Skeletal muscle tissue (tissue), 4 donors: ENCODE results near the gene CIAO2A. TPM values are rescaled to one million over a fixed set of nuclear protein-coding genes. Genes with fewer than 3 reads are reported as not detected.
"Not testable (repeated sequence)": the region's sequence is repeated elsewhere in the genome, so short reads cannot be mapped to it uniquely, and the experiment has no call there.

Experiments used
- H3K27ac ChIP-seq: one replicate; pipeline ENCODE4 v1.7.0; 2013; ENCODE audit warnings: mild to moderate bottlenecking, low read depth, low read length, inconsistent platforms
- H3K27me3 ChIP-seq, 3 donors: one replicate each; pipeline ENCODE4 v1.7.0; 2013; ENCODE audit warnings: low read length in 3 of 3; ENCODE audit not compliant: control insufficient read depth in 3 of 3, insufficient read depth in 3 of 3
- H3K36me3 ChIP-seq, 3 donors: one replicate each; pipeline ENCODE4 v1.7.0; 2013; ENCODE audit warnings: low read length in 3 of 3; ENCODE audit not compliant: control insufficient read depth in 3 of 3, insufficient read depth in 3 of 3
- H3K4me1 ChIP-seq, 3 donors: one replicate each; pipeline ENCODE4 v1.7.0; 2013; ENCODE audit warnings: low read length in 3 of 3, mild to moderate bottlenecking in 3 of 3; ENCODE audit not compliant: control insufficient read depth in 3 of 3, insufficient read depth in 3 of 3
- H3K4me3 ChIP-seq, 3 donors: one replicate each; pipeline ENCODE4 v1.7.0; 2013; ENCODE audit warnings: low read length in 3 of 3
- H3K9ac ChIP-seq, 3 donors: one replicate each; pipeline ENCODE4 v1.7.0; 2013; ENCODE audit warnings: low read length in 3 of 3, mild to moderate bottlenecking in 3 of 3, moderate library complexity in 2 of 3, low read depth in 1 of 3
- H3K9me3 ChIP-seq, 3 donors: one replicate each; pipeline ENCODE4 v1.7.0; 2013; ENCODE audit warnings: low read length in 3 of 3; ENCODE audit not compliant: control insufficient read depth in 3 of 3
- total RNA-seq: library from RNA; depleted of rRNA; stranded (reverse); fragments of >200 nt; gene quantifications from one replicate; pipeline ENCODE4 v1.2.3, GENCODE V29; 2014
- donor health status: Osteomylitis.

Gene CIAO2A
- total RNA-seq, 1 donor from 2014 or later: 54.8 TPM

DNA sequence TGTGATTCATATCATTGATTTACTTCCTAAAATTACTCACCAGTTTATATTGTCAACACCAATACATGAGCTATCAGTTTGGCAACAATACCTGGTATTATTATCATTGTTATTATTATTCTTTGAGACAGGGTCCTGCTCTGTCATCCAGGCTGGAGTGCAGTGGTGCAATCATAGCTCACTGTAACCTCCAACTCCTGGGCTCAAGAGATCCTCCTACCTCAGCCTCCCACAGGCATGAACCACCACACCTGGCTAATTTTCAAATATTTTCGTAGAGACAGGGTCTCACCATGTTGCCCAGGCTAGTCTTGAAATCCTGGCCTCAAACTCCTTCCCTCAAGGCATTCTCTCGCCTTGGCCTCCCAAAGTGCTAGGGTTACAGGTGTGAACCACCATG lies 20.1 kb downstream of the CIAO2A start:
- Histone ChIP-seq H3K36me3 (peaks cover 9 to 15% (median 9%) of the 10 kb centered on the region in 3 donors), H3K4me1 (peaks cover 9 to 20% (median 11%) of the 10 kb centered on the region in 3 donors)
- H3K27ac ChIP-seq: not testable (repeated sequence)

DNA sequence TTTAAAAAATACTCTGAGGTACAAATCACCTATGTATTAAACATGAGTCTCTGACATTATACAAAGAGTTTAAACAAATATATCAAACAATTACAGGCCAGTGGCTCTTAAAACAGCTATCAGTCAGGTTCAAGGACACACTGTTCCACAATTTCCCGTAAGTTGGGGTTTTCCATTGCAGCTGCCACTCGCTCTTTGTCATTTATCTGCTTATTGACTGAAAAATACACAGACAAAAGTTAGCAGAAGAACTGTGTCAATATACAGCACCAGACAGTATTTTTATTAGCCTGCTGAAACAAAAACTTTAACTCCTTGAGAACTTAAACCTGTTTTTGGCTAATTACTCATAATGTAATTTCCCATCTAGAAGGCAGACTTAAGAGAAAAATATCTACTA lies 20.8 kb downstream of the CIAO2A start:
- Histone ChIP-seq H3K27me3 (no peaks in the 10 kb centered on the region), H3K36me3 (peaks cover 9 to 15% (median 9%) of the 10 kb centered on the region in 3 donors), H3K9me3 (no peaks in the 10 kb centered on the region), H3K4me1 (peaks cover 11 to 23% (median 17%) of the 10 kb centered on the region in 3 donors), H3K27ac (no peak overlapping the region), H3K9ac (no peak overlapping the region), H3K4me3 (no peak overlapping the region)

More for the DNA sequence above, 20.1 kb downstream of the CIAO2A start:
- H3K9ac ChIP-seq, H3K9me3 ChIP-seq, H3K27me3 ChIP-seq, H3K4me3 ChIP-seq: not testable (repeated sequence)

GRCh38 chr15:64071931-64072765 lies 21.5 kb downstream of the CIAO2A start:
- Histone ChIP-seq H3K4me1 (peaks cover 14 to 27% (median 20%) of the 10 kb centered on the region in 3 donors), H3K9ac (peak overlapping the region in 2 of 3 donors; percentile 15 to 51), H3K27ac (peak overlapping the region; percentile 82)

GRCh38 chr15:64070965-64071851 lies 22.4 kb downstream of the CIAO2A start:
- peak overlapping the region; percentile 82 for H3K27ac ChIP-seq
- peaks cover 14 to 27% (median 20%) of the 10 kb centered on the region in 3 donors for H3K4me1 ChIP-seq
- no peak overlapping the region for H3K4me3 ChIP-seq

More at GRCh38 chr15:64071931-64072765, 21.5 kb downstream of the CIAO2A start:
- Histone ChIP-seq H3K36me3 (peaks cover 9 to 15% (median 9%) of the 10 kb centered on the region in 3 donors), H3K27me3 (no peaks in the 10 kb centered on the region), H3K4me3 (no peak overlapping the region), H3K9me3 (no peaks in the 10 kb centered on the region)

DNA sequence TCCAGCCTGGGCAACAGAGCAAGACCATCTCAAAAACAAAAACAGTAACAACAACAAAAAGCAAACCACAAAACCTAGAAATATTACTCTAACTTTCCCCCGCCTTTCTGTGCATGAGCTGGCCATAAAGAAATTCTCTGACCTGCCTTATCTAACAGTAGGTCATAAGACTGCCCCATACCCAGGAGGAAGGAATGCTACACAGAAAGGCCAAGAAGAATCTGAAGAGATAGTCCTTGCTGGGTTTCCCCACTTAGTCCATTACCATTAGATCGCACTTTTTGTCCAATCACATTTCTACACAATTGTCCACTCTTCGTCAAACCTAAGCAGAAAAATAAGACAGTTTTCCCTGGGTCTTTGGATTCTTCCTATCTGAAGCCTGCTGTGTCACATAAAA lies 23.5 kb downstream of the CIAO2A start:
- Histone ChIP-seq H3K4me1 (peaks cover 14 to 27% (median 20%) of the 10 kb centered on the region in 3 donors), H3K27me3 (no peaks in the 10 kb centered on the region), H3K9ac (no peak overlapping the region), H3K27ac (peak overlapping the region; percentile 82), H3K9me3 (no peaks in the 10 kb centered on the region), H3K36me3 (peaks cover 8 to 15% (median 9%) of the 10 kb centered on the region in 3 donors), H3K4me3 (no peak overlapping the region)

More at GRCh38 chr15:64070965-64071851, 22.4 kb downstream of the CIAO2A start:
- no peaks in the 10 kb centered on the region for H3K27me3 ChIP-seq
- peaks cover 9 to 15% (median 9%) of the 10 kb centered on the region in 3 donors for H3K36me3 ChIP-seq
- peak overlapping the region in 2 of 3 donors; percentile 15 to 51 for H3K9ac ChIP-seq
- H3K9me3 ChIP-seq: no peaks in the 10 kb centered on the region

DNA sequence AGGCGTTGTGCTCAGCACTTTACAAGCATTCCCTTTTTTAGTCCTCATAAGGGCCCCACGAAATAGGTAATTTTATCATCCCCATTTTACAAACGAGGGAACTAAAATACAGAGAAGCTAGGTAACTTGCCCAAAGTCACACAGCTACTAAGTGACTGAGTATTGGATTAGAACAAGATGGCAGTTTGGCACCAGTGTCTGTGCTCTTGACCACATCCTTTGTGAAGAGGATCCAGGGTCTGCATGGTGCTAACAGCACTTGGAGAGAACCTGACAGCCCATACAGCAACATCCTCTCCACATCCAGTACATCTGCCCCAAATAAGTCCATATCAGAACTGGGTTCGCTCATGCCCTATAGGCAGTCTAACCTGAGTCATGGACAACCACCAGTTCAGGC lies 25.5 kb downstream of the CIAO2A start:
- H3K4me1 ChIP-seq: peaks cover 14 to 27% (median 20%) of the 10 kb centered on the region in 3 donors
- H3K9ac ChIP-seq: peak overlapping the region in 1 of 3 donors; percentile 17
- no peak overlapping the region for H3K27ac ChIP-seq
- no peaks in the 10 kb centered on the region for H3K9me3 ChIP-seq
- no peak overlapping the region for H3K4me3 ChIP-seq
- no peaks in the 10 kb centered on the region for H3K27me3 ChIP-seq
- H3K36me3 ChIP-seq: peaks cover 3 to 5% (median 4%) of the 10 kb centered on the region in 3 donors

DNA sequence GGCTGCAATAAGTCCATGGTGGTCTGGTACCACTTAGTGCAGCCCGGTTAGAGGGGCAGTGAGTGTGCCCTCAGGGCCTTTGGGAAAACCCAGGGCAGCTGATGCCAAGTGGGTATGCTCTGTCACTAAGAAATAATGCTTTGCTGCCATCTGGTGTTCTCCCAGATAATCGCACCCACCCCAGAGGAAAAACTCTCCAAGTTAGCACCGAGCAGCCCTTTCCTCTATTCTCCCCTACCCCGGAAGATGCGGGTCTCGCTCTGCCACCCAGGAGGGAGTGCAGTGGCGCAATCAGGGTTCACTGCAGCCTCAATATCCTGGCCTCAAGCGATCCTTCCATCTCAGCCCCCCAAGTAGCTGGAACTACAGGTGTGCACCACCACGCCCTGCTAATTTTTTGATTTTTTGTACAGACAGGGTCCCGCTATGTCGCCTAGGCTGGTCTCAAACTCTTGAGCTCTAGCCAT lies 26.0 kb downstream of the CIAO2A start:
- Histone ChIP-seq H3K4me3 (peak overlapping the region in 1 of 3 donors; percentile 41), H3K4me1 (peaks cover 14 to 27% (median 20%) of the 10 kb centered on the region in 3 donors), H3K9me3 (no peaks in the 10 kb centered on the region)

GRCh38 chr15:64066451-64066850 lies 27.2 kb downstream of the CIAO2A start:
- Histone ChIP-seq H3K27ac (no peak overlapping the region), H3K9ac (no peak overlapping the region), H3K36me3 (no peaks in the 10 kb centered on the region), H3K4me3 (no peak overlapping the region), H3K4me1 (peaks cover 8 to 20% (median 14%) of the 10 kb centered on the region in 3 donors), H3K27me3 (no peaks in the 10 kb centered on the region), H3K9me3 (no peaks in the 10 kb centered on the region)

More for the DNA sequence above, 26.0 kb downstream of the CIAO2A start:
- H3K36me3 ChIP-seq: peaks cover 3 to 5% (median 4%) of the 10 kb centered on the region in 3 donors
- no peak overlapping the region for H3K27ac ChIP-seq
- H3K27me3 ChIP-seq: no peaks in the 10 kb centered on the region
- peak overlapping the region in 1 of 3 donors; percentile 17 for H3K9ac ChIP-seq

GRCh38 chr15:64060716-64061115 lies 32.9 kb downstream of the CIAO2A start:
- no peaks in the 10 kb centered on the region for H3K27me3 ChIP-seq
- H3K4me3 ChIP-seq: no peak overlapping the region
- H3K9ac ChIP-seq: no peak overlapping the region
- H3K9me3 ChIP-seq: no peaks in the 10 kb centered on the region
- H3K36me3 ChIP-seq: no peaks in the 10 kb centered on the region
- H3K27ac ChIP-seq: no peak overlapping the region
- H3K4me1 ChIP-seq: no peaks in the 10 kb centered on the region
